ENCODE measurements around the gene DDRGK1.

The DDRGK1 gene
- total RNA-seq, result 29.0 to 40.4 reads per million in 2 donors

- DNase-seq, result peak; percentile 76 to 88 (median 85)
Observed at GRCh38 chr20:3204124-3204794, at the start of gene DDRGK1. Gene DDRGK1, minus strand, starts transcription at chr20:3204682. Its CDS starts 55 bp downstream, at chr20:3204627.

- no peak for DNase-seq
Observed at GRCh38 chr20:3251806-3252205, 47.3 kb upstream of the DDRGK1 start.

DNA sequence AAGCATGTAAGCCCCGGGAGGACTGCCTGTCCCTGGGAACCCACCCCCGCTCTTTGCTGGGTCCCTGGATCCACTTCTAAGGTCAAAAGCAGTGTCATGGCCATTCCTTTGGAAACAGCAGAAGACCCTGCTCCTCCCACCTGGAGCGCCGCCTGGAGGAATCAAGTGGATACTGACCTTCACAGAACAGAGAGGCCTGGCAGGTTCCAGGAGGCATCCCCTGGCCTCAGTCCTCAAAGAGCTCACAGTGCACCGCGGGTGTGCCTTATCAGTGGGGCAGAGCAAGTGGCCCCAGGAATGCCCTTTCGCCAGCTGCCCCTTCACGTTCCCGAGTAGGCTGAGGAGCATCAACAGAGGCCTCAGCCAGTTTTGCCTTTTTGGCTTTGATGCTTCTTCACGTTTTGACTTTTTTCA lies 45.6 kb upstream of the DDRGK1 start:
- no peak for DNase-seq

- DNase-seq, result no peak
Observed at GRCh38 chr20:3248993-3249347, 44.5 kb upstream of the DDRGK1 start.

GRCh38 chr20:3248167-3248992 lies 43.9 kb upstream of the DDRGK1 start:
- DNase-seq, result peak in 1 of 5 experiments; percentile 15

DNA sequence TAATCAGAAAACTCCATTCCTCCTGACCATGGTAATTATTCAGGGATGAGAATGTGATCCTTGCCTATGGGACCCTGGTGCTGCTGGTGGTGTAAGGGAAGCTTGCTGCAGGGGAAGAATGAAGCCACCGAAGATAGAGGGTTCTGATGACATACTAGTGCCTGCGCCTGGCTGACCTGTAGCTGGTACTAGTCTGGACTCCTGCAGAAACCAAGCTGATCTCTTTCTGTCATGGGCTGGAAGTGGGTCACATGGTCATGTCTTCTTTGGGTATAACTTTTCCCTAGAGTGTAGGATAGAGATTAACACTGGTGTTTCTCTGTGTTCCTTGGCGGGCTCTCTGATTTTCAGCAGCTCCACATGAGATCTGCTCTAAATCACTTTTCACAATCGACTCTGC lies 43.2 kb upstream of the DDRGK1 start:
- no peak for DNase-seq

- DNase-seq, result no peak
Observed at GRCh38 chr20:3246682-3247081, 42.2 kb upstream of the DDRGK1 start.

DNA sequence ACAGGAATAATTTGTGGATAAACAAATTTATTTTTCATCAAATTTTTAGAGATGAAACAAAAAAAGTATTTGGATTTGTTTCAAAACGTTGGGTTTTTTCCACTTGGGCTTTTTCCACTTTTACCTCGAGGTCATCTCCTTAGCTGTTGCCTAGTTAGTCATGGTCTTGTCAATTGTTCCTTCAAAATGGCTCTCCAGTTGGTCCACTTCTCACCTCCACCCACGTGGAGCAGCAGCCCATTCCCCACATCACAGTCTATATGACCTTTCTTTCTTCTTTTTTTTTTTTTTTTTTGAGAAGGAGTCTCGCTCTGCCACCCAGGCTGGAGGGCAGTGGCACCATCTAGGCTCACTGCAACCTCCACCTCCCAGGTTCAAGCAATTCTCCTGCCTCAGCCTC lies 41.2 kb upstream of the DDRGK1 start:
- DNase-seq, result no peak

DNA sequence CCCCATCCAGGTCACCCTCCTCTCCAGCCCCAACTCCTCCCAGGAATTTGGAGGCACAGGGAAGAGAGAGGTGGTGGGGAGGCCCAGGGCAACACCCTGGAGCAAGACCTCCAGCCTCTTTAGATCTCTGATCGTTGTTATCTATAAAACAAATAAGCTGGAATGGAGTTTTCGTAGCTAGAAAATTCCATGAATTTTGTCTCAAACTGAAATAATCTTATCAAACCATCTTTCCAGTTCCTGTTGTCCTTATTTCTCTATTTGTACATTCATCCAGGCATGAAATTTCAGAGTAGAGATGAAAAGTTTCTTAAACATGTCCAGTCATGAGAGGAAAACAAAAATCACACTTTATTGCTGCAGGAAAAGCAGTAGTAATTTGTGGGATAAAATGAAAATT lies 40.7 kb upstream of the DDRGK1 start:
- DNase-seq, result no peak

GRCh38 chr20:3244613-3245012 lies 40.1 kb upstream of the DDRGK1 start:
- DNase-seq, result no peak

GRCh38 chr20:3243718-3244358 lies 39.4 kb upstream of the DDRGK1 start:
- DNase-seq, result no peak

GRCh38 chr20:3242172-3242692 lies 37.8 kb upstream of the DDRGK1 start:
- DNase-seq, result no peak

GRCh38 chr20:3240776-3241363 lies 36.4 kb upstream of the DDRGK1 start:
- DNase-seq, result no peak

DNA sequence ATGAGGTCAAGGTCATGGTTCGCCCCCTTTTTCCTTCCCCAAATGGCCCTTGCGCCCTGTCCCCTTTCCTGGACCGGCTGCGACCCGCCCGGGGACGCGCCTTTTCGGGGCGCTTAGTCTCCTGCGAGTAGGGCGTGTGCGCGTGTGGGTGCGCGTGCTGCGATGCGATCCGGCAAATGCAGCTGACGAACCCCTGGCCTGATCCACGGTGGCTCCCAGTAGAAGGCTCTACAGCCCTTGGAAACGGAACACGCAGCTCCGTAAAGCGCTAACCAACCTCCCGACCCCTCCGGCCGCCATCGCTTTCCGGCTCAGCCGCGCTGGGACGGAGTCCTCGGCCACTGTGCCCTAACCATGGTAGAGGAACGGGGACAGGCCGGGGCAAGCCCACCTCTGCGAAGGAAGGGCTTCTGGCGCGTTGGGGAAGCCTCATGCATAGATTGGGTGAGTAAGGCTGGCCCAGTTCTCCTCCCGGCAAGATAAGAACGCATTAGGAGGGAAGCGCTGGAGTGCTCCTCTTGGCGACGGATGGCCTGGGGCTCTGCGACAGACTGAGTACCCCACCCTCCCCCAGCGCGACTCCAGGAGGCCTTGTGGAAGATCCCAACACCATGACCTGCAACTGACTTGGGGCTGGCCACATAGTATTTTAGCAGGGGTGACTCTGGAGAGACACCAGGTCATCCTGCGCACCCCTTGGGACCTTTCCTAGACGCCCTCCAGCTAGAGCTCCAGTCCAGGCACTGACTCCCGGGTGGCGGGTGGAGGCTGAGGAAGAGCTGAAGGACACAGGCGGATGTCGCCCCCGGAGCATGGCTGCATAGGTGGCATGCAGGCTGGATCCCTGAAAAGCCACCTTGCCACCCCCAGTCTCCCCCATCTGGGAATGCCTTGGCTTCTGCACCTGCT lies 35.6 kb upstream of the DDRGK1 start:
- peak in 1 of 5 experiments; percentile 22 for DNase-seq

DNA sequence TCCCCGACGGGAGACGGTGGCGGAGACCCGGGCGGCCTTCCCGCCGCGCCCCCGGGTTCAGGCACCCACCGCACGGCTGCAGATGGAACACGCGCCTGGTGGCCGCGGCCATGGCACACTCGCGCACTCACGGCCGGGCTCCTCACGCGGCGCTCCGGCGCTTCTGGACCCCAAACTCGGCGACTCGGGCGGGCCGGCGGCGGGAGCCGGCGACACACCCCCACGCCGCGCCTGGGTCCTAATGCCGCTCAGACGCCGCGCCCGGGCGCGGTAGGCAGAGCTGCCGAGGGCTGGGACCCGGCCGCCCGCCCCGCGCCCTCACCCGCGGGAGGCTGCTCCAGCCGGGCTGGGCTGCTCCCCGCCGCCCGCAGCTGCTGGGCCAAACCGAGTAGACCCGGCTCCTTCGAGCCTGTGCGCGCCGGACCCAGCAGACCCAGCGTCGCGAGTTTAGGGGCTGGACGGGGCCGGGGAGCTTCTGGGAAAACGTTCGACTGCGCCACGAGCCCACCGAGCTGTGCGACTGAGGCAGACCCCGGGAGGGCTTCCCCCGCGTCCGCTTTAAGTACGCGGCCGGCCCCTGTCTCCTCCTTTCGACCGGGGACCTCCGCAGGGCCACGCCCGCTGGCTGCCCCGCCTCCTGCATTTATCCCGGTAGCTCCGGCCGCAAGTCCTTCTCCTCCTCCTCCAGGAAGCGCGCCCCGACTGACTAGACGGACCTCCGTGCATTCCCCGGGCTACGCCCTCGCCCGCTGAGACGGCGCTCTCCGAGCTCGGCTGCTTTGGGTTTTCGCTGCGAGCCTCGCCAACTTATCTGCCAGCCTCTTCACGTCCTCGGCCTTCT lies 34.8 kb upstream of the DDRGK1 start, which contains the start of gene SLC4A11:
TSS of gene SLC4A11 (minus strand) at position 165 of the 841 bp plus-strand sequence. CDS start at position 112, 53 bp downstream.
- peak in 1 of 5 experiments; percentile 45 for DNase-seq

GRCh38 chr20:3238616-3239025 lies 34.1 kb upstream of the DDRGK1 start:
- peak in 4 of 5 experiments; percentile 24 to 62 (median 32) for DNase-seq

- DNase-seq, result no peak
Observed at GRCh38 chr20:3237958-3238615, 33.6 kb upstream of the DDRGK1 start.

GRCh38 chr20:3237011-3237957 lies 32.8 kb upstream of the DDRGK1 start:
- DNase-seq, result no peak

Measured in T-helper 2 cell (primary cell).